PC-9 (cell line): ENCODE results near the gene CLMN. TPM values are rescaled to one million over a fixed set of nuclear protein-coding genes. Genes with fewer than 3 reads are reported as not detected.

Experiments used
- BruUV-seq: library from RNA; stranded (reverse); fragments of 400-500 nt; replicated peaks from 2 replicates; lab custom pipeline; 2021; lab: Mats Ljungman, UMichigan
- CTCF ChIA-PET: fragments of 300-600 bp; sonication (Branson Sonifier 250); formaldehyde crosslinking; loops from one replicate; lab custom pipeline; 2022; ENCODE audit warnings: antibody characterized with exemption; lab: Charles Lee
- POLR2A ChIA-PET: fragments of 300-600 bp; sonication (Branson Sonifier 250); formaldehyde crosslinking; loops from one replicate; lab custom pipeline; 2022; ENCODE audit warnings: antibody characterized with exemption; ENCODE audit not compliant: unreplicated experiment; lab: Charles Lee
- DNase-seq, 2 experiments: peaks; one replicate each; pipeline versions ENCODE4 v3.0.0 to v3.0.0-alpha.2; 2015 to 2022; ENCODE audit warnings: mixed read lengths in 1 of 2
- H2AFZ ChIP-seq: fragments of 200-600 bp; sonication (generic); 2 replicates; pipeline ENCODE4 v1.8.1; 2017; ENCODE audit warnings: antibody characterized with exemption
- H3F3A ChIP-seq: fragments of 200-600 bp; sonication (generic); 2 replicates; pipeline ENCODE4 v1.8.1; 2017; ENCODE audit warnings: antibody characterized with exemption, mild to moderate bottlenecking, low read depth; ENCODE audit not compliant: insufficient read depth
- H3K27ac ChIP-seq: fragments of 200-600 bp; sonication (generic); 2 replicates; pipeline ENCODE4 v1.6.1; 2016; ENCODE audit warnings: mixed run types
- H3K27me3 ChIP-seq: fragments of 200-600 bp; sonication (generic); 2 replicates; pipeline ENCODE4 v1.6.1; 2016; ENCODE audit warnings: low read depth, mixed run types; ENCODE audit not compliant: insufficient read depth
- H3K36me3 ChIP-seq: fragments of 200-600 bp; sonication (generic); 2 replicates; pipeline ENCODE4 v1.6.1; 2016; ENCODE audit warnings: low read depth, mixed run types
- H3K4me1 ChIP-seq: fragments of 200-600 bp; sonication (generic); replicated peaks from 2 replicates; pipeline ENCODE4 v1.6.1; 2016; ENCODE audit warnings: mixed run types; ENCODE audit not compliant: insufficient read depth
- H3K4me2 ChIP-seq: fragments of 200-600 bp; sonication (generic); 2 replicates; pipeline ENCODE4 v1.6.1; 2017; ENCODE audit warnings: mixed run types
- H3K4me3 ChIP-seq: fragments of 200-600 bp; sonication (generic); 2 replicates; pipeline ENCODE4 v1.6.1; 2016; ENCODE audit warnings: mixed run types
- H3K79me2 ChIP-seq: fragments of 200-600 bp; sonication (generic); 2 replicates; pipeline ENCODE4 v1.6.1; 2017; ENCODE audit warnings: low read depth, mixed run types
- H3K9me2 ChIP-seq: fragments of 200-600 bp; sonication (generic); 2 replicates; pipeline ENCODE4 v1.8.1; 2017; ENCODE audit warnings: mild to moderate bottlenecking; ENCODE audit not compliant: insufficient read depth
- H3K9me3 ChIP-seq: fragments of 200-600 bp; sonication (generic); 2 replicates; pipeline ENCODE4 v1.8.1; 2016; ENCODE audit warnings: low read depth; ENCODE audit not compliant: insufficient read depth
- H4K20me1 ChIP-seq: fragments of 200-600 bp; sonication (generic); 2 replicates; pipeline ENCODE4 v1.8.1; 2017; ENCODE audit not compliant: insufficient read depth
- CTCF ChIP-seq: fragments of 200-600 bp; sonication (generic); conservative IDR thresholded peaks from 2 replicates; pipeline ENCODE4 v1.6.1; 2017; ENCODE audit warnings: mixed run types, antibody characterized with exemption, mild to moderate bottlenecking, moderate library complexity
- EZH2 ChIP-seq: fragments of 200-600 bp; sonication (generic); IDR thresholded peaks from 2 replicates; pipeline ENCODE4 v1.8.0; 2017; ENCODE audit warnings: antibody characterized with exemption, low read depth
- intact Hi-C: fragments of 100-400 bp; cut with micrococcal nuclease; formaldehyde crosslinking; loops from one replicate; pipeline ENCODE4 v1.10.0; 2022; ENCODE audit not compliant: unreplicated experiment
- total RNA-seq: library from RNA; stranded (reverse); gene quantifications from 2 replicates; pipeline ENCODE4 v1.2.3, GENCODE V29; 2021

The CLMN gene
- total RNA-seq, 1 experiment from 2014 or later: 15.8 TPM

- intact Hi-C loops: no loop called here
- TF ChIP-seq CTCF (no peak), EZH2 (no peak)
- Histone ChIP-seq H3K4me2 (no peak overlapping the region), H2AFZ (no peak overlapping the region), H3K4me1 (no peaks in the 10 kb centered on the region), H3K36me3 (no peaks in the 10 kb centered on the region), H3K4me3 (no peak overlapping the region), H3K27me3 (no peaks in the 10 kb centered on the region), H4K20me1 (no peaks in the 10 kb centered on the region), H3K9me2 (no peaks in the 10 kb centered on the region), H3K79me2 (no peaks in the 10 kb centered on the region), H3F3A (no peaks in the 10 kb centered on the region), H3K27ac (no peak overlapping the region), H3K9me3 (no peaks in the 10 kb centered on the region)
- BruUV-seq: no TSS peak
- DNase-seq: no peak
- ChIA-PET CTCF (no interaction called here), POLR2A (no interaction called here)
Measured at GRCh38 chr14:95345032-95345431, 25.3 kb upstream of the CLMN start.

- TF ChIP-seq EZH2 (no peak), CTCF (no peak)
- intact Hi-C loops: no loop called here
- no TSS peak for BruUV-seq
- no peaks in the 10 kb centered on the region for H3K36me3 ChIP-seq
- no peaks in the 10 kb centered on the region for H3F3A ChIP-seq
- no peaks in the 10 kb centered on the region for H3K4me1 ChIP-seq
- no peaks in the 10 kb centered on the region for H3K79me2 ChIP-seq
- ChIA-PET CTCF (no interaction called here), POLR2A (no interaction called here)
- no peaks in the 10 kb centered on the region for H3K9me2 ChIP-seq
- H3K4me2 ChIP-seq: no peak overlapping the region
- H3K27ac ChIP-seq: no peak overlapping the region
- DNase-seq: no peak
- H2AFZ ChIP-seq: no peak overlapping the region
- H3K9me3 ChIP-seq: no peaks in the 10 kb centered on the region
- H4K20me1 ChIP-seq: no peaks in the 10 kb centered on the region
- H3K4me3 ChIP-seq: no peak overlapping the region
- no peaks in the 10 kb centered on the region for H3K27me3 ChIP-seq
Measured at GRCh38 chr14:95344536-95344935, 24.8 kb upstream of the CLMN start.

- Histone ChIP-seq H3K79me2 (no peaks in the 10 kb centered on the region), H2AFZ (no peak overlapping the region), H4K20me1 (no peaks in the 10 kb centered on the region), H3K4me1 (no peaks in the 10 kb centered on the region), H3K4me3 (no peak overlapping the region), H3K9me3 (no peaks in the 10 kb centered on the region), H3F3A (no peaks in the 10 kb centered on the region), H3K36me3 (no peaks in the 10 kb centered on the region), H3K27me3 (no peaks in the 10 kb centered on the region), H3K4me2 (no peak overlapping the region), H3K27ac (no peak overlapping the region), H3K9me2 (no peaks in the 10 kb centered on the region)
- CTCF ChIA-PET: no interaction called here
- DNase-seq: no peak
- intact Hi-C loops: no loop called here
- BruUV-seq: no TSS peak
- TF ChIP-seq EZH2: no peak
- no peak for TF ChIP-seq CTCF
- POLR2A ChIA-PET: no interaction called here
Measured at GRCh38 chr14:95341564-95341963, 21.9 kb upstream of the CLMN start.
